Measurements from ENCODE around the gene B4GAT1.
A peak's percentile ranks its signal among the peaks of the same experiment; 100 is the strongest.

Gene B4GAT1

DNA sequence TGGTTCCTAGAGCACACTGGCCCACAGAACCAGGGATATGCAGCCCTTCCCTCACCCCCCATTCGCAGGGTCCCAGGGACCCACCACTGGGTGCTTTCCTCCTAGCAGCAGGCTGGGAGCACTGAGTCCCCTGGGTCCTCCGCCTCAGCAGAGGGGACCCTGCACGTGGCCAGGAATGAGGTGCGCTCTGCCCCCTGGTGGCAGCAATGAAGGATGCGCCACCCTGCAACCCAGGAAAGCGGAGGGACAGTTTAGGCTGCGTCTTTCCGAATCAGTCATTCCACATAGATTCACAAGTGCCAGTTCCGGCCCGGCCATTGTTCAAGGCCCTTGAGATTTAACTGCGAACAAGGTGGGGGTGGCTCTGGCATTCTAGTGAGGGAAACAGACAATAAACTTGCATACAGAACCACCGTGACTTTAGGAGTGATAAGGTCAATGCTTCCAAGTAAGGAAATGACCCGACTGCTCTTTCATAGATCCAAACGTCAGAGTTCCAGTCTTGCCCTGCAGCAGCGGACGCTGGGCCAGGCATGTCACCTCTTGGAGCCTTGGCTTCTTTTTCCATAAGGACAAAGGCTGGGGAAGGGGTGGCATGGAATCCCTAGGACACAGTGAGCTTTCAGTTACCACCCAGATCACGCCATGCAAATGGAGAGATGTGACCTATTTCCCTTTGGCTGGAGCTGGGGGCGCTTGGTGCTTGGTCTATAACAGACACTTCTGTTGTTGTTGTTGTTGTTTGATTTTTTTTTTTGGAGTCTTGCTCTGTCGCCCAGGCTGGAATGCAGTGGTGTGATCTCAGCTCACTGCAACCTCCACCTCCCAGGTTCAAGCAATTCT is 18.9 kb downstream of the B4GAT1 start:
- TF ChIP-seq, protein P1, sequence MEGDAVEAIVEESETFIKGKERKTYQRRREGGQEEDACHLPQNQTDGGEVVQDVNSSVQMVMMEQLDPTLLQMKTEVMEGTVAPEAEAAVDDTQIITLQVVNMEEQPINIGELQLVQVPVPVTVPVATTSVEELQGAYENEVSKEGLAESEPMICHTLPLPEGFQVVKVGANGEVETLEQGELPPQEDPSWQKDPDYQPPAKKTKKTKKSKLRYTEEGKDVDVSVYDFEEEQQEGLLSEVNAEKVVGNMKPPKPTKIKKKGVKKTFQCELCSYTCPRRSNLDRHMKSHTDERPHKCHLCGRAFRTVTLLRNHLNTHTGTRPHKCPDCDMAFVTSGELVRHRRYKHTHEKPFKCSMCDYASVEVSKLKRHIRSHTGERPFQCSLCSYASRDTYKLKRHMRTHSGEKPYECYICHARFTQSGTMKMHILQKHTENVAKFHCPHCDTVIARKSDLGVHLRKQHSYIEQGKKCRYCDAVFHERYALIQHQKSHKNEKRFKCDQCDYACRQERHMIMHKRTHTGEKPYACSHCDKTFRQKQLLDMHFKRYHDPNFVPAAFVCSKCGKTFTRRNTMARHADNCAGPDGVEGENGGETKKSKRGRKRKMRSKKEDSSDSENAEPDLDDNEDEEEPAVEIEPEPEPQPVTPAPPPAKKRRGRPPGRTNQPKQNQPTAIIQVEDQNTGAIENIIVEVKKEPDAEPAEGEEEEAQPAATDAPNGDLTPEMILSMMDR (IDR thresholded peaks at IDR 0.05) = peak; percentile 85
- H2AFZ ChIP-seq = peak overlapping the region; percentile 66
- H3K4me2 ChIP-seq (ENCODE audit: low read length) = peak overlapping the region; percentile 38
- no peaks in the 10 kb centered on the region for H3K27me3 ChIP-seq (ENCODE audit: control insufficient read depth, insufficient read depth, low read length)
- H3K79me2 ChIP-seq = no peaks in the 10 kb centered on the region
- no peaks in the 10 kb centered on the region for H3K9me3 ChIP-seq (ENCODE audit: control insufficient read depth, low read length)
- no peak overlapping the region for H3K27ac ChIP-seq
- no peaks in the 10 kb centered on the region for H3K4me1 ChIP-seq
- H3K4me3 ChIP-seq (ENCODE audit: low read depth, low read length) = no peak overlapping the region
- H3K9ac ChIP-seq = no peak overlapping the region
- H3K36me3 ChIP-seq (ENCODE audit: control insufficient read depth, insufficient read depth, low read length) = no peaks in the 10 kb centered on the region

DNA sequence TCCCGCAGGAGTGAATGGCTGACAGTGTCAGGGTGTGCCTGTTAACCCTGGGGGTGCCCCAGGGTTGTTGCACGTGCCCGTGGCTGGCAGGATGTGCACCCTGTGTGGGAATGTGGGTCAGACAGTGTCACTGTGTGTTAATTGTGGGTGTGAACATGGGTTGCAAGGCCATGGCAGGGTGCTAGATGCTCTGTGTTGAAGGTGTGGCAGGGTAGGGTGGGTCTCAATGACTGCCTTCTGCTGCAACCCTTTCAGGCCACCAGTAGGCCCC is 19.5 kb downstream of the B4GAT1 start:
- H3K9me3 ChIP-seq (ENCODE audit: control insufficient read depth, low read length) = no peaks in the 10 kb centered on the region
- TF ChIP-seq, protein P1 (IDR thresholded peaks at IDR 0.05) = no peak
- no peak overlapping the region for H3K4me3 ChIP-seq (ENCODE audit: low read depth, low read length)
- no peak overlapping the region for H3K9ac ChIP-seq
- H3K4me2 ChIP-seq (ENCODE audit: low read length) = no peak overlapping the region
- no peak overlapping the region for H3K27ac ChIP-seq
- H3K27me3 ChIP-seq (ENCODE audit: control insufficient read depth, insufficient read depth, low read length) = no peaks in the 10 kb centered on the region
- H3K4me1 ChIP-seq = no peaks in the 10 kb centered on the region
- H3K36me3 ChIP-seq (ENCODE audit: control insufficient read depth, insufficient read depth, low read length) = no peaks in the 10 kb centered on the region
- no peak overlapping the region for H2AFZ ChIP-seq
- H3K79me2 ChIP-seq = no peaks in the 10 kb centered on the region

DNA sequence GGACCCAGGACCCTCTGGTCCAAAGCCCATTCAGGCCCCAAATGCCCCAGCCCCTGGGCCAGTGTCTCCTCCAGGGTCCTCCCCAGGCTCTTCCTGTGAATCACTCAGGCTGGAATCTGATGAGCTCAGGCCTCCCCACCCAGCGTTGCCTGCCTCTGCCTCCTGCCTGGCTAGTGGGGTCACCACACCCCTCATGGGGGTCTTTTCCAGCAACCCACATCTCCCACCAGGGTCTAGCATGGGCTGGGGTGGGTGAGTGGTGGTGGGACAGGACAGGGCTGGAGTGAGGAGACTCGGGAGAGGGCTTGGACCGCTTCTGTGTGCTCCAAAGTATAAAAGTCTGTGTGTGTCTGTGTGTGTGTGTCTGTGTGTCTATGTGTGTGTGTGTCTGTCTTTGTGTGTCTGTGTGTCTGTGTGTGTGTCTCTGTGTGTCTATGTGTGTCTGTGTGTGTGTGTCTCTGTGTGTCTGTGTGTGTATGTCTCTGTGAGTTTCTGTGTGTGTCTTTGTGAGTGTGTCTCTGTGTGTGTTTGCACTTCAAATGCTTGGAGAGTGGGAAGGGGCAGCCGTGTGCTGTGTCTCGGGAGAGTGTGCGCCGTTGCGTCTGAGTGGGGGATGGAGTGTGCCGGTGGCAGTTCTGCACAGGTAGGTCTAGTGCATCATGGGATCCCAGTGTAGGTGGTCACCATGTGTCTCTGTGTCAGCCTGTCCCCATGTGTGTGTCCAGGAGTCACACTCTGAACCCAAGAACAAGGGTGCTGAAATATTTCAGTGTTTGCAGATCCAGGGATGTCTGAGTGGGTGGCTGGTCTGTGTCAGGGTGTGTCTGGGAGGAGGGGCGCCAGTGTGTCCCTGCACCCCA is 20.0 kb downstream of the B4GAT1 start:
- H3K79me2 ChIP-seq = no peaks in the 10 kb centered on the region
- H3K27ac ChIP-seq = peak overlapping the region; percentile 24
- H3K9me3 ChIP-seq (ENCODE audit: control insufficient read depth, low read length) = no peaks in the 10 kb centered on the region
- H3K4me2 ChIP-seq (ENCODE audit: low read length) = no peak overlapping the region
- no peaks in the 10 kb centered on the region for H3K4me1 ChIP-seq
- no peaks in the 10 kb centered on the region for H3K27me3 ChIP-seq (ENCODE audit: control insufficient read depth, insufficient read depth, low read length)
- no peak overlapping the region for H3K9ac ChIP-seq
- no peaks in the 10 kb centered on the region for H3K36me3 ChIP-seq (ENCODE audit: control insufficient read depth, insufficient read depth, low read length)
- H3K4me3 ChIP-seq (ENCODE audit: low read depth, low read length) = no peak overlapping the region
- H2AFZ ChIP-seq = no peak overlapping the region
- TF ChIP-seq, protein P1 (IDR thresholded peaks at IDR 0.05) = no peak

DNA sequence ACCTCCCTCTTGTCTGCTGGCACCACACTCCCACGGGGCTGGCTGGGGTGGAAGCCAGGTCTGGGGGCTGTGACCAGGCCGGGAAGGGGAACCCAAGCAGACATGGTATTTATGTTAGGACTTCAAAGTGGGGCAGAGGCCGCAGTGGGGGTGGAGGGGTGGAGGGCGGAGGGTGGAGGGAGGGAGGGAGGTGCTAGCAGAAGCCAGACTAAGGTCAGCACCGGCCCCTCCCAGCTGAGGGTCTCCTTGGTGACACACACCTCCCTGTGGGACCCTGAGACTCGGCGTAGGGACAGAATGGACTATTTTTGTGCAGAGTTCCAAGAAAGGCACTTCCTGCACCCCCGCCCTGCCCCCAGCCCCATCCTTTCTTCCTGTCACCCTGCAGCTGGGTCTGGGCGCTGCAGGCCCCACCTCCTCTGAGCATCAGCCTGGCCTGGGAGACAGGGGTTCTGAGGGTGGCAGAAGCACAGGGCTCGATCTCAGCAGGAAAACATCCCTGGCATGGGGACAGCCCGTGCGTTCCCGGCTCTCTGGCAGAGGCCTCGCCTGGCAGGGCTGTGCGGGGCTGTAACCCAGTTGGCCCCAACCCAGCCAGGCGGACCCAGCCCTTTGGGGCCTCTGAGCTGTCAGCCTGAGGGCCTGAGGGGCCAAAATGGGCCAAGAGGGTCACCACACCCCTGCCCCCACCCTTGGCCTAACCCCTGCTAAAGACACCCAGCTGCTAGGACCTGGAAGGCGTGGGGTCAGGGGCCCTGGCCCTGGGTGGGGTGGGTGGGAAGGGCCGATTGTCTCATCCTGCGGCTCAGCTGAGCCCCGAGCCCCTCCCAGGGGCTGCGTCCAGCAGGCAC is 20.9 kb downstream of the B4GAT1 start:
- no peaks in the 10 kb centered on the region for H3K27me3 ChIP-seq (ENCODE audit: control insufficient read depth, insufficient read depth, low read length)
- H3K79me2 ChIP-seq = no peaks in the 10 kb centered on the region
- no peaks in the 10 kb centered on the region for H3K36me3 ChIP-seq (ENCODE audit: control insufficient read depth, insufficient read depth, low read length)
- no peaks in the 10 kb centered on the region for H3K9me3 ChIP-seq (ENCODE audit: control insufficient read depth, low read length)
- TF ChIP-seq, protein P1 (IDR thresholded peaks at IDR 0.05) = no peak
- H3K4me3 ChIP-seq (ENCODE audit: low read depth, low read length) = no peak overlapping the region
- H2AFZ ChIP-seq = no peak overlapping the region
- H3K27ac ChIP-seq = no peak overlapping the region
- H3K4me2 ChIP-seq (ENCODE audit: low read length) = no peak overlapping the region
- no peaks in the 10 kb centered on the region for H3K4me1 ChIP-seq
- H3K9ac ChIP-seq = no peak overlapping the region

All from parathyroid adenoma (tissue), 2 donors.